OCI-LY7 (cell line): ENCODE data around the gene IFNG. TPM values are rescaled to one million over a fixed set of nuclear protein-coding genes. Genes with fewer than 3 reads are reported as not detected.

Experiments
- BruUV-seq: library from RNA; stranded (reverse); fragments of 400-500 nt; replicated peaks from 2 replicates; lab custom pipeline; 2021; lab: Mats Ljungman, UMichigan
- CTCF ChIA-PET: fragments of 300-600 bp; sonication (Branson Sonifier 250); formaldehyde crosslinking; loops from one replicate; lab custom pipeline; 2022; ENCODE audit warnings: antibody characterized with exemption; ENCODE audit not compliant: unreplicated experiment; lab: Charles Lee
- POLR2A ChIA-PET: fragments of 300-600 bp; sonication (Branson Sonifier 250); formaldehyde crosslinking; loops from one replicate; lab custom pipeline; 2022; ENCODE audit warnings: antibody characterized with exemption; lab: Charles Lee
- DNase-seq: peaks from one replicate; pipeline ENCODE4 v3.0.0-alpha.2; 2015; ENCODE audit warnings: low spot score
- H2AFZ ChIP-seq: fragments of 200-600 bp; sonication (generic), shearing (Covaris generic); 2 replicates; pipeline ENCODE4 v1.6.1; 2014; ENCODE audit warnings: mild to moderate bottlenecking, antibody characterized with exemption, low read length, moderate library complexity
- H3K27ac ChIP-seq: fragments of 200-600 bp; sonication (generic); 2 replicates; pipeline ENCODE4 v1.5.1; 2014; ENCODE audit warnings: mixed run types, low read depth, mild to moderate bottlenecking, moderate library complexity, low read length, inconsistent platforms; ENCODE audit not compliant: poor library complexity, severe bottlenecking
- H3K36me3 ChIP-seq: fragments of 200-600 bp; sonication (generic); 2 replicates; pipeline ENCODE4 v1.6.1; 2014; ENCODE audit warnings: mild to moderate bottlenecking, antibody characterized with exemption, low read length, moderate library complexity, mixed read lengths; ENCODE audit not compliant: insufficient read depth
- H3K4me1 ChIP-seq: fragments of 200-600 bp; sonication (generic); 2 replicates; pipeline ENCODE4 v1.5.1; 2014; ENCODE audit warnings: mild to moderate bottlenecking, low read length; ENCODE audit not compliant: insufficient read depth, poor library complexity, severe bottlenecking
- H3K4me2 ChIP-seq: fragments of 200-600 bp; sonication (generic); 2 replicates; pipeline ENCODE4 v1.6.1; 2014; ENCODE audit warnings: mild to moderate bottlenecking, low read length
- H3K4me3 ChIP-seq: fragments of 200-600 bp; sonication (generic); 2 replicates; pipeline ENCODE4 v1.5.1; 2014; ENCODE audit warnings: mild to moderate bottlenecking, low read depth, low read length; ENCODE audit not compliant: poor library complexity, severe bottlenecking
- H3K79me2 ChIP-seq: fragments of 200-600 bp; sonication (generic); 2 replicates; pipeline ENCODE4 v1.6.1; 2016; ENCODE audit warnings: low read depth, mild to moderate bottlenecking, low read length, moderate library complexity, mixed read lengths; ENCODE audit not compliant: insufficient read depth
- H3K9me2 ChIP-seq: fragments of 200-600 bp; sonication (generic); 2 replicates; pipeline ENCODE4 v1.6.1; 2016; ENCODE audit warnings: mild to moderate bottlenecking, low read length, mixed read lengths; ENCODE audit not compliant: insufficient read depth
- H3K9me3 ChIP-seq: fragments of 200-600 bp; sonication (generic); 2 replicates; pipeline ENCODE4 v1.6.1; 2014; ENCODE audit warnings: mild to moderate bottlenecking, mixed run types, low read length, mixed read lengths
- H4K20me1 ChIP-seq: fragments of 200-600 bp; sonication (generic); 2 replicates; pipeline ENCODE4 v1.6.1; 2014; ENCODE audit warnings: mild to moderate bottlenecking, antibody characterized with exemption, low read length, moderate library complexity, mixed read lengths; ENCODE audit not compliant: insufficient read depth
- EZH2phosphoT487 ChIP-seq: fragments of 200-600 bp; sonication (generic); IDR thresholded peaks from 2 replicates; pipeline ENCODE4 v1.6.1; 2018; ENCODE audit warnings: low read depth, borderline replicate concordance, mild to moderate bottlenecking, mixed run types, antibody characterized with exemption, low read length, moderate library complexity, mixed read lengths
- intact Hi-C: fragments of 100-400 bp; cut with micrococcal nuclease; formaldehyde crosslinking; loops from one replicate; pipeline ENCODE4 v1.10.0; 2022; ENCODE audit not compliant: unreplicated experiment
- total RNA-seq, 2 experiments: library from RNA; depleted of rRNA in 1 of 2; stranded (reverse); fragments of >200 nt in 1 of 2; shearing (Covaris generic) in 1 of 2; gene quantifications; 2 replicates each; pipeline ENCODE4 v1.2.3, GENCODE V29; 2014 to 2022
- TF ChIP-seq, protein P1 (sequence below): fragments of 200-600 bp; sonication (generic); conservative IDR thresholded peaks from 2 replicates; pipeline ENCODE4 v1.5.1; 2014; ENCODE audit warnings: mild to moderate bottlenecking, antibody characterized with exemption, low read length, moderate library complexity, mixed read lengths

The IFNG gene
- total RNA-seq, 2 experiments from 2014 or later: not detected

DNA sequence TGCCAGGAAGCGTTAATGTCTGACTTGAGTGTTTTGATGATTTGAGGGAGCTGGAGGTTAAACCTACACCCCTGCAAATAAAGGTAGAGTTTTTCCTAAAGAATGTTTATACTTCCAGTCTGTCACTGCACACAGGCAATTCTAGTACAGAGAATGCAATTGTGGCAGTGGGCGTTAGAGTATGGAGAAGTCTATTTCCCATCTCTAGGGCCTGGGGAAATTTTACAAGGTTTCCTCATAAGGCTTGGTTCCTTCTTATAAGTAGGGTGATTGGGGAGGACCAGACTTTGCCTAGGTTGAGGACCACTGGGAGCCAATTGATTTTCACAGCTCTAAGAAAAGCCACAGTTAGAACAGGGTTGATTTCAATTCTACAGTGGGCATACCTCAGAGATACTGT, 44.3 kb downstream of the IFNG start:
- no peaks in the 10 kb centered on the region for H3K79me2 ChIP-seq
- no TSS peak for BruUV-seq
- no peaks in the 10 kb centered on the region for H3K9me2 ChIP-seq
- POLR2A ChIA-PET: interaction anchor here (1.7 kb wide), 1 partner anchor 19 kb away, joined by 3 read pairs; no protein-coding TSS in a partner anchor
- H3K9me3 ChIP-seq: no peaks in the 10 kb centered on the region
- no peaks in the 10 kb centered on the region for H3K4me1 ChIP-seq
- no peak overlapping the region for H3K27ac ChIP-seq
- no peak overlapping the region for H3K4me2 ChIP-seq
- intact Hi-C loops: no loop called here
- CTCF ChIA-PET: no interaction called here
- H3K4me3 ChIP-seq: no peak overlapping the region
- no peaks in the 10 kb centered on the region for H4K20me1 ChIP-seq
- TF ChIP-seq, protein P1, sequence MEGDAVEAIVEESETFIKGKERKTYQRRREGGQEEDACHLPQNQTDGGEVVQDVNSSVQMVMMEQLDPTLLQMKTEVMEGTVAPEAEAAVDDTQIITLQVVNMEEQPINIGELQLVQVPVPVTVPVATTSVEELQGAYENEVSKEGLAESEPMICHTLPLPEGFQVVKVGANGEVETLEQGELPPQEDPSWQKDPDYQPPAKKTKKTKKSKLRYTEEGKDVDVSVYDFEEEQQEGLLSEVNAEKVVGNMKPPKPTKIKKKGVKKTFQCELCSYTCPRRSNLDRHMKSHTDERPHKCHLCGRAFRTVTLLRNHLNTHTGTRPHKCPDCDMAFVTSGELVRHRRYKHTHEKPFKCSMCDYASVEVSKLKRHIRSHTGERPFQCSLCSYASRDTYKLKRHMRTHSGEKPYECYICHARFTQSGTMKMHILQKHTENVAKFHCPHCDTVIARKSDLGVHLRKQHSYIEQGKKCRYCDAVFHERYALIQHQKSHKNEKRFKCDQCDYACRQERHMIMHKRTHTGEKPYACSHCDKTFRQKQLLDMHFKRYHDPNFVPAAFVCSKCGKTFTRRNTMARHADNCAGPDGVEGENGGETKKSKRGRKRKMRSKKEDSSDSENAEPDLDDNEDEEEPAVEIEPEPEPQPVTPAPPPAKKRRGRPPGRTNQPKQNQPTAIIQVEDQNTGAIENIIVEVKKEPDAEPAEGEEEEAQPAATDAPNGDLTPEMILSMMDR: no peak
- TF ChIP-seq EZH2phosphoT487: no peak
- DNase-seq: no peak
- no peak overlapping the region for H2AFZ ChIP-seq
- no peaks in the 10 kb centered on the region for H3K36me3 ChIP-seq

DNA sequence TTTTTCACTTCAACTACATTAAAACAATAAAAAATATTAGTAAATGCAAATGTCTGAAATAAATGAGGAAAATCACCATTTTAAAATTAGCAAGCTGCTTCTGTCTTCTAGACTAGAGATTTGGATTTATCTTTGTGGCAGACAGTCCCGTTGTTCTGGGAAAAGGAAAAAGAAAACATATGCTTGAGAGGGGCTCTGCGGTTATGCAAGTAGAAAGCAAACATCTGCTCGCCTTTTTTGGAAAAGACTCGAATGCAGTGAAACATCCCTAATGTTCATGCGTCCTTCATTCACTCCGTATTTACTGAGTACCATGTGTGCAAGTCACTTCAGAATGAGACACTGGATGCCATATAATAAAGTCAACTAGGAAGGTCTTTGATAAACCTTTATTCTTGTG, 44.9 kb downstream of the IFNG start:
- no peak overlapping the region for H3K4me2 ChIP-seq
- POLR2A ChIA-PET: interaction anchor here (1.7 kb wide), 1 partner anchor 18 kb away, joined by 3 read pairs; no protein-coding TSS in a partner anchor
- BruUV-seq: no TSS peak
- H3K27ac ChIP-seq: no peak overlapping the region
- no peaks in the 10 kb centered on the region for H3K36me3 ChIP-seq
- no peak overlapping the region for H3K4me3 ChIP-seq
- no peaks in the 10 kb centered on the region for H4K20me1 ChIP-seq
- TF ChIP-seq EZH2phosphoT487: no peak
- TF ChIP-seq, protein P1: no peak
- H2AFZ ChIP-seq: no peak overlapping the region
- H3K9me3 ChIP-seq: no peaks in the 10 kb centered on the region
- no peaks in the 10 kb centered on the region for H3K79me2 ChIP-seq
- CTCF ChIA-PET: no interaction called here
- no peaks in the 10 kb centered on the region for H3K9me2 ChIP-seq
- DNase-seq: no peak
- intact Hi-C loops: no loop called here
- no peaks in the 10 kb centered on the region for H3K4me1 ChIP-seq

DNA sequence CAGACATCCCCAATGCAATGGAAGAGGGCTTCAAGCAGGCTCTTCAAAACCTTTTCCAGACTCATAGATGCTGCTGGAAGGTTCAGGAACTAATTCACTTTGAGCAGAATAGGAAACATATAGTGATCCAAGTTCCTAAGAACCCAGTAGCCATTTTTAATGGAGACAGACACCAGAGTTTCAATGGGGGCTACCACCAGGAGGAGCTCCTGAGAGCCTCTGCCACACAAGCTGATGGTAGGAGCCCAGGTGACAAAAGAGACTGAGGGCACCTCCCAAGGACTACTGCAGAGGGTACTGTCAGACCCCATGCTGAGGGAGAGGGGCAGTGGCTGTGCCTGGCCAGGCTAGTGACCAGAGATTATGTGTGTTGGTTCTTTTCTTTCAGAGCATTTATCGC, 45.9 kb downstream of the IFNG start:
- BruUV-seq: no TSS peak
- H3K9me3 ChIP-seq: no peaks in the 10 kb centered on the region
- H2AFZ ChIP-seq: no peak overlapping the region
- no peak overlapping the region for H3K4me3 ChIP-seq
- H3K27ac ChIP-seq: no peak overlapping the region
- no peaks in the 10 kb centered on the region for H3K79me2 ChIP-seq
- no peaks in the 10 kb centered on the region for H4K20me1 ChIP-seq
- DNase-seq: peak; percentile 22
- H3K4me2 ChIP-seq: no peak overlapping the region
- no peaks in the 10 kb centered on the region for H3K36me3 ChIP-seq
- intact Hi-C loops: no loop called here
- H3K9me2 ChIP-seq: no peaks in the 10 kb centered on the region
- H3K4me1 ChIP-seq: no peaks in the 10 kb centered on the region
- TF ChIP-seq, protein P1: peak; percentile 72
- TF ChIP-seq EZH2phosphoT487: no peak
- ChIA-PET CTCF (no interaction called here), POLR2A (interaction anchor here (0.5 to 1.7 kb wide), 6 partner anchors 9 to 1045 kb away, joined by 3 to 4 read pairs (median 3); no protein-coding TSS in a partner anchor)
